Measurements from ENCODE around the gene FAM89B.

The FAM89B gene

GRCh38 chr11:65613091-65613928 lies 41.0 kb downstream of the FAM89B start:
- DNase-seq = no peak

DNA sequence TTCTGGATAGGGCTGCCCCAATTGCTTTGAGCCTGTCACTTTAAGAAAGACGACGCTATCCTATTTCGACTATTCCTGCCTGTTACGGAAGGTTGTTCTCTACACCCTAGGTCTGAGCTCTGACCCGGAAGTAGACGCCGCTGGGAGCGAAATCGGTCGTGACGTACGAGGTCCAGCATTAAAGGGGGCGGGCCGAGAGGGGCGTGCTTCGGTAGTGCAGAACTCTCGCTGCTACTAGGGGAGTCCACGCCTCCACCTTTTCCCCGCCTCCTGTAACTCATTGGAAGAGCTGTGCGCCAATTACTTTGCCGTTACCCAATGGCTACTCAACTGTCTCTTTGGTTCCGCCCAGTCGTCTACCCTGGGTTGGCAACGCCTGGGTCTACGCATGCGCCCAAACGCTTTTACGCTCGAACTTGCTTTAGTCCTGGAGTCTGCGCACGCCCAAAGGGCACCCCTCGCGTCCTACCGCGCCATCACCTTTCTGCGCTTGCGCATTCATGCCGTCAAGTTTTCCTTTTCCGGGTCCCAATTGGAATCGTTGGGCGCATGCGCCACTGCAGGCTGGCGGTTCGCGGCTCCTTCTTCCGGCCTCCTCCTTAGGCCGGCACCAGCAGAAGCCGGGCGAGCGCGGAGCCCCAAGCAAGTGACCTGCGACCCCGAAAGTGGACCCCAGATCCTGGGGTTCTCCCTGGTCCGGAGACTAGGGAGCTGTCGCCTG lies 43.1 kb downstream of the FAM89B start, which contains the start of gene PCNX3:
PCNX3 (plus strand) TSS at position 548 of the 721 bp plus-strand sequence. CDS start 536 bp downstream, outside the sequence.
- DNase-seq = peak; percentile 100

GRCh38 chr11:65615950-65616574 lies 43.7 kb downstream of the FAM89B start:
- DNase-seq = no peak

DNA sequence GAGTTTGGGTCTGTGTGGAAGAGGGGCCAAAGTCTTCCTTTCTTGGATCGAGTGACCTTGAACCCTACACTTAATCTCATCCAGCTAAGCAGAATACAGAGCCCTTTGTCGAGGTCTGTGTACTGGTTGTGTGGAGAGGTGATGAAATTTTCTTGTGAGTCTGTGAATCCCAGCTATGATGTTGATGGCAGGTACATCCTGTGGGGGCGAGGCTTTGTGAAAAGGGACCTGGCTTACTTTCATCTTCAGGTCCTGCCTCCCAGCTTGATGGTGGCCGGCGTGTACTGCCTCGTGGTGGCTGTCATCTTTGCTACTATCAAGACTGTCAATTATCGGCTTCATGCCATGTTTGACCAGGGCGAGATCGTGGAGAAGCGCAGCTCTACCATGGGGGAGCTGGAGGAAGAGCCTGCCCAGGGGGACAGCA lies 44.2 kb downstream of the FAM89B start:
- DNase-seq = no peak

- DNase-seq = no peak
Observed at GRCh38 chr11:65617136-65617850, 45.0 kb downstream of the FAM89B start.

DNA sequence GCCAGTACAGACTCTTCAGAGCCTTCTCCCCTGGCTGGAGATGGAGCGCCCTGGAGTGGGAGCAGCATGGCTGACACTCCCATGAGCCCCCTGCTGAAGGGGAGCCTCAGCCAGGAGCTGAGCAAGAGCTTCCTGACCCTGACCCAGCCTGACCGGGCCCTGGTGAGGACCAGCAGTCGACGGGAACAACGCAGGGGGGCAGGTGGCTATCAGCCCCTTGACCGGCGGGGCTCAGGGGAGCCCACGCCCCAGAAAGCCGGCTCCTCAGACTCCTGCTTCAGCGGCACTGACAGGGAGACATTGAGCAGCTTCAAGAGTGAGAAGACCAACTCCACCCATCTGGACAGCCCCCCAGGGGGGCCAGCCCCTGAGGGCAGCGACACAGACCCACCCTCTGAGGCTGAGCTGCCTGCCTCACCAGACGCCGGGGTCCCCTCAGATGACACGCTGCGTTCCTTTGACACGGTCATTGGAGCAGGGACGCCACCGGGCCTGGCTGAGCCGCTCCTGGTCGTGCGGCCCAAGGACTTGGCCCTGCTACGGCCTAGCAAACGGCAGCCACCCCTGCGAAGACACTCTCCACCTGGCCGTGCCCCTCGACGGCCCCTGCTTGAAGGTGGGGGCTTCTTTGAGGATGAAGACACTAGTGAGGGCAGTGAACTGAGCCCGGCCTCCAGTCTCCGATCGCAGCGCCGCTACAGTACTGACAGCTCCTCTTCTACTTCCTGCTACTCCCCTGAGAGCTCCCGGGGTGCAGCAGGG lies 45.8 kb downstream of the FAM89B start:
- no peak for DNase-seq

- no peak for DNase-seq
Observed at GRCh38 chr11:65618763-65619162, 46.4 kb downstream of the FAM89B start.

GRCh38 chr11:65619281-65619928 lies 47.1 kb downstream of the FAM89B start:
- DNase-seq = no peak

DNA sequence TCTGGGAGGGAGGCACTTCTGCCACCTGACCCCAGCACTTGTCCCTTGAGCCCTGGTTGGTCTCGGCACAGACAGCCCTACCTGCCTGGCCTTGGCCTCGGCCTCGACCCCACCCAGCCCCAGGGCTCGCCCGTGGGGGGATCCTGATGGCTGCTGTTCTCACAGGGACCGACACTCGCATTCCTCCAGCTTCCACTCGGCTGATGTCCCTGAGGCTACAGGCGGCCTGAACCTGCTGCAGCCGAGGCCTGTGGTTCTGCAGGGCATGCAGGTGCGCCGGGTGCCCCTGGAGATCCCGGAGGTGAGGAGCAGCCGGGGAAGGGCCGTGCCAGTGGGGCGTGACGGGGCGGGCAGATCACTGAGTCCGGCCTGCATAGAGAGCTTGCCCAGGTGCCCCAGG lies 48.3 kb downstream of the FAM89B start:
- DNase-seq = no peak

DNA sequence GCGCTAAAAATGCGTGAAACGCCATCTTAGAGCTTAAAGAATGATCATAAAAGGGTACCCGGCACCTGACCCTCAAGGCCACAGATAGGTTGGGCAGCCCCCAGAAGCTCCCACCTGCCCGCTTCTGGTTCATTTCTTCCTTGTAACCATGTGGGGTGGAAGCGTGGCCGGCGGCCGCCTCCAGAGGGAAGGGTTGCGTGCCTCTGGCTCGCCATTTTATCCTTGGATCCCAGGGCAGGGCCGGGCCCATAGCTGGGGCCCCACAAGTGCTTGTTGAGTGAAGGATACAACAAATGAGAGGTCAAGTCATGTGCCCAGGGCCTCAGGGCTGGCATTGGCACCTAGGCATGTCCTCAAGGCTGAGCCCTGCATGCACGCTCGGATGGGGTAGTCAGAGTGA lies 49.1 kb downstream of the FAM89B start:
- no peak for DNase-seq

DNA sequence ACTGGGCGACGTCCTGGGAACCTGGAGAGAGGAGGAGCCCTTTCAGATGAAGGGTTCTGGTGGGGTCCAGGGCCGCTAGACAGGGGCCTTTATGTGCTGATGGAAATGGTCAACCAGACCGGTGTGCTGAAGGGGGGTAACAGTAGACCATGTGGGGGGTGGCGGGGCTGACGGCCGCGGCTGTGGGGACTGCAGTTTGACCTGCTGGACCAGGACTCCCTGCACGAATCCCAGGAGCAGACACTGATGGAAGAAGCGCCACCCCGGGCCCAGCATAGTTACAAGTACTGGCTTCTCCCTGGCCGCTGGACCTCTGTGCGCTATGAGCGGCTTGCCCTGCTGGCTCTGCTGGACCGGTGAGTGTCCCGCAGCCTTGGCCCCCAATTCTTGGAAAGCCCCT lies 49.7 kb downstream of the FAM89B start:
- no peak for DNase-seq

DNA sequence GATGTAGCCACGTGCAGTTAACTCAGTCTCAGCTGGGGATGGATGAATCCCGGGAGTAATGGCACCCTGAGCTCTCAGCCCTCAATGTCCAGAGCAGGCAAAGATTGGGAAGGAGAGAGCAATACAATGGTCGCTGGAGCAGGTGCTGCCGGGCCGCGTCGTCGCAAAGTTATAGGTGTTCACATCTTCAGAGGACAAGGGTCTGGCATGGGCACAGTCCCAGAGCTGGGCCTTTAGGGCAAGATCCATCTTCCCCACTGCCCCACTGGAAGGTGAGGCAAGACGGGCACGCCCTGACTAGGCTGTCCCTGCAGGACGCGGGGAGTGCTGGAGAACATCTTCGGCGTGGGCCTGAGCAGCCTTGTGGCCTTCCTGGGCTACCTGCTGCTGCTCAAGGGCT lies 50.8 kb downstream of the FAM89B start:
- DNase-seq = no peak
